ENCODE data around the gene SLC4A1AP. TPM values are rescaled to one million over a fixed set of nuclear protein-coding genes. Genes with fewer than 3 reads are reported as not detected.

SLC4A1AP gene
- total and polyA plus RNA-seq, 9 of the 15 experiments (the other 6 are each of a cell fraction or from before 2014, with no cell fraction given): 8.1 to 40.5 (median 35.3) TPM

- TF ChIP-seq, protein P1, sequence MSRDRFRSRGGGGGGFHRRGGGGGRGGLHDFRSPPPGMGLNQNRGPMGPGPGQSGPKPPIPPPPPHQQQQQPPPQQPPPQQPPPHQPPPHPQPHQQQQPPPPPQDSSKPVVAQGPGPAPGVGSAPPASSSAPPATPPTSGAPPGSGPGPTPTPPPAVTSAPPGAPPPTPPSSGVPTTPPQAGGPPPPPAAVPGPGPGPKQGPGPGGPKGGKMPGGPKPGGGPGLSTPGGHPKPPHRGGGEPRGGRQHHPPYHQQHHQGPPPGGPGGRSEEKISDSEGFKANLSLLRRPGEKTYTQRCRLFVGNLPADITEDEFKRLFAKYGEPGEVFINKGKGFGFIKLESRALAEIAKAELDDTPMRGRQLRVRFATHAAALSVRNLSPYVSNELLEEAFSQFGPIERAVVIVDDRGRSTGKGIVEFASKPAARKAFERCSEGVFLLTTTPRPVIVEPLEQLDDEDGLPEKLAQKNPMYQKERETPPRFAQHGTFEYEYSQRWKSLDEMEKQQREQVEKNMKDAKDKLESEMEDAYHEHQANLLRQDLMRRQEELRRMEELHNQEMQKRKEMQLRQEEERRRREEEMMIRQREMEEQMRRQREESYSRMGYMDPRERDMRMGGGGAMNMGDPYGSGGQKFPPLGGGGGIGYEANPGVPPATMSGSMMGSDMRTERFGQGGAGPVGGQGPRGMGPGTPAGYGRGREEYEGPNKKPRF (IDR thresholded peaks at IDR 0.05; ENCODE audit: low read depth, low read length): no peak
- no peak for TF ChIP-seq SOX6 (IDR thresholded peaks at IDR 0.05)
- TF ChIP-seq, protein P2, sequence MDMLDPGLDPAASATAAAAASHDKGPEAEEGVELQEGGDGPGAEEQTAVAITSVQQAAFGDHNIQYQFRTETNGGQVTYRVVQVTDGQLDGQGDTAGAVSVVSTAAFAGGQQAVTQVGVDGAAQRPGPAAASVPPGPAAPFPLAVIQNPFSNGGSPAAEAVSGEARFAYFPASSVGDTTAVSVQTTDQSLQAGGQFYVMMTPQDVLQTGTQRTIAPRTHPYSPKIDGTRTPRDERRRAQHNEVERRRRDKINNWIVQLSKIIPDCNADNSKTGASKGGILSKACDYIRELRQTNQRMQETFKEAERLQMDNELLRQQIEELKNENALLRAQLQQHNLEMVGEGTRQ (CRISPR knock-in tag; IDR thresholded peaks at IDR 0.05): no peak
- TF ChIP-seq TAF7 (tag; IDR thresholded peaks at IDR 0.05): no peak
- no peak for TF ChIP-seq NFIX (CRISPR knock-in tag; IDR thresholded peaks at IDR 0.05; ENCODE audit: low read depth)
- TF ChIP-seq SMARCA4 (IDR thresholded peaks at IDR 0.05): no peak
- TF ChIP-seq NELFE (IDR thresholded peaks at IDR 0.05; ENCODE audit: insufficient read depth, insufficient read length): no peak
- no peak for TF ChIP-seq WHSC1 (IDR thresholded peaks at IDR 0.05; ENCODE audit: low read length)
- TF ChIP-seq, protein P3, sequence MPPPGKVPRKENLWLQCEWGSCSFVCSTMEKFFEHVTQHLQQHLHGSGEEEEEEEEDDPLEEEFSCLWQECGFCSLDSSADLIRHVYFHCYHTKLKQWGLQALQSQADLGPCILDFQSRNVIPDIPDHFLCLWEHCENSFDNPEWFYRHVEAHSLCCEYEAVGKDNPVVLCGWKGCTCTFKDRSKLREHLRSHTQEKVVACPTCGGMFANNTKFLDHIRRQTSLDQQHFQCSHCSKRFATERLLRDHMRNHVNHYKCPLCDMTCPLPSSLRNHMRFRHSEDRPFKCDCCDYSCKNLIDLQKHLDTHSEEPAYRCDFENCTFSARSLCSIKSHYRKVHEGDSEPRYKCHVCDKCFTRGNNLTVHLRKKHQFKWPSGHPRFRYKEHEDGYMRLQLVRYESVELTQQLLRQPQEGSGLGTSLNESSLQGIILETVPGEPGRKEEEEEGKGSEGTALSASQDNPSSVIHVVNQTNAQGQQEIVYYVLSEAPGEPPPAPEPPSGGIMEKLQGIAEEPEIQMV (tag; conservative IDR thresholded peaks at IDR 0.05; ENCODE audit: low read depth): no peak
- no peak for TF ChIP-seq C11orf30 (IDR thresholded peaks at IDR 0.05; ENCODE audit: low read depth)
Observed at GRCh38 chr2:27647289-27647688, 16.4 kb upstream of the SLC4A1AP start (continued).
